Motor neuron (in vitro differentiated cells): ENCODE results near the gene TMEM63C. TPM values are rescaled to one million over a fixed set of nuclear protein-coding genes. Genes with fewer than 3 reads are reported as not detected.
"Not testable (repeated sequence)": the region's sequence is repeated elsewhere in the genome, so short reads cannot be mapped to it uniquely, and the experiment has no call there.

Experiments used
- ATAC-seq, 8 experiments: fragments of 200-7000 bp; cut with Tn5 transposase; replicated peaks in 6 of 8; 2 replicates each; pipeline ENCODE4 v1.8.0; 2021; ENCODE audit warnings: mild to moderate bottlenecking in 8 of 8, moderate library complexity in 8 of 8
- H3K27ac ChIP-seq, 2 donors: fragments of 250-450 bp; sonication (Bioruptor Pico); 2 replicates each; pipeline ENCODE4 v1.9.0; 2021; ENCODE audit warnings: antibody characterized with exemption in 2 of 2, mild to moderate bottlenecking in 2 of 2, moderate library complexity in 1 of 2
- H3K4me1 ChIP-seq, 2 donors: fragments of 250-450 bp; sonication (Bioruptor Pico); replicated peaks in 1 of 2; 2 replicates each; pipeline ENCODE4 v1.6.1; 2021; ENCODE audit warnings: antibody characterized with exemption in 2 of 2, mild to moderate bottlenecking in 2 of 2, moderate library complexity in 1 of 2
- H3K4me3 ChIP-seq, 5 donors: fragments of 250-450 bp; sonication (Bioruptor Pico); 2 replicates each; pipeline ENCODE4 v1.9.0; 2021; ENCODE audit warnings: antibody characterized with exemption in 5 of 5, mild to moderate bottlenecking in 5 of 5, moderate library complexity in 4 of 5
- WGBS, 10 experiments: fragments of 450-650 bp; shearing (Covaris generic); methylation state at CpG; one replicate each; pipeline ENCODE4 v1.0.0; 2022; 5-methylcytosine and 5-hydroxymethylcytosine counted together
- in situ Hi-C, 9 experiments: fragments of 400-800 bp; cut with MboI; loops; one replicate each; pipeline ENCODE4 v1.15.0; 2021; ENCODE audit warnings: low sequenced_read_pairs in 9 of 9, low pct_unique_long_range_greater_than_20kb in 2 of 9; ENCODE audit not compliant: unreplicated experiment in 9 of 9
- total RNA-seq, 8 experiments: library from RNA; unstranded; fragments of 300-600 nt; gene quantifications; 2 replicates each; pipeline versions ENCODE4 v1.2.3 to v1.2.4, GENCODE V29; 2022

TMEM63C gene
- total RNA-seq, 8 experiments from 2014 or later, result 0.10 to 18.8 (median 6.9) TPM

DNA sequence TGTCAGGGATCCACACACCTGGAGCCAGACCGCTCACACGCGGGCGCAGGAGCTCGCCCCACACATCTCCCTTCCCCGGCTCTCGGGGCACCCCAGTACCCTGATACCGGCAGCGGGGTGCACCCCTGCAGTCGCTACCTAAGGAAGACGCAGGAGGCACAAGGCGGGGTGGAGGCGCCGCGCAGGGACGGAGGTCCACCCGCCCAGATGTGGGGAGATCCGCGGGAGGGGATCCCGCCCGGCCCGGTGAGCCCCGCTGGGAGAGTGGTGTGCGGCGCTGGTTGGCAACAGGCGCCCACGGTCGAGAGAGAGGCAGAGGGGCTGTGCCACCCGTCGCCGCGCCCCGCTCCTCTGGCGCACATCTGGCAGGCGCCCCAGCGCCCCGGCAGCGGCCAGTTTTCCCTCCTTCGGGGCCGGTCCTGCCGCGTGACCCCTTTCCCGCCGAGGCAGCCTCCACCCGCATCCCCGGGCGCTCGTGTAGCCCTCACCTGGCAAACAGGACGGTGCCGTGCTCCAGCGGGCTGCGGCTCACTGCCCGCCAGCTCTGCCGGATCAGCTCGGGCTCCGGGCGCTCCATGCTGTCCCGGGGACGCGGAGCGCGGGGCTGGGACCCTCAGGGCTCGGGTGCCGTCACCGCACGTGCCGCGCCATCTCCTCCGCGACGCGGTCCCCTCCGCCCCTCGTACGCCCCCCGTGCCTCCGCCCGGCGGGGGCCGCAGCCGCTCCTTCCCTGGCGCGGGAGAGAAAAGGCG lies 88.9 kb downstream of the TMEM63C start:
- WGBS, 10 experiments, result no CpG with 5 or more reads among the region's 84 CpGs
- peak in 6 of 8 experiments; percentile 18 to 46 (median 32) for ATAC-seq
- Histone ChIP-seq H3K4me3 (peak overlapping the region; percentile 16 to 25 (median 20)), H3K4me1 (peaks cover 14 to 16% of the 10 kb centered on the region in 2 donors), H3K27ac (no peak overlapping the region)
- in situ Hi-C loops, result no loop called here

DNA sequence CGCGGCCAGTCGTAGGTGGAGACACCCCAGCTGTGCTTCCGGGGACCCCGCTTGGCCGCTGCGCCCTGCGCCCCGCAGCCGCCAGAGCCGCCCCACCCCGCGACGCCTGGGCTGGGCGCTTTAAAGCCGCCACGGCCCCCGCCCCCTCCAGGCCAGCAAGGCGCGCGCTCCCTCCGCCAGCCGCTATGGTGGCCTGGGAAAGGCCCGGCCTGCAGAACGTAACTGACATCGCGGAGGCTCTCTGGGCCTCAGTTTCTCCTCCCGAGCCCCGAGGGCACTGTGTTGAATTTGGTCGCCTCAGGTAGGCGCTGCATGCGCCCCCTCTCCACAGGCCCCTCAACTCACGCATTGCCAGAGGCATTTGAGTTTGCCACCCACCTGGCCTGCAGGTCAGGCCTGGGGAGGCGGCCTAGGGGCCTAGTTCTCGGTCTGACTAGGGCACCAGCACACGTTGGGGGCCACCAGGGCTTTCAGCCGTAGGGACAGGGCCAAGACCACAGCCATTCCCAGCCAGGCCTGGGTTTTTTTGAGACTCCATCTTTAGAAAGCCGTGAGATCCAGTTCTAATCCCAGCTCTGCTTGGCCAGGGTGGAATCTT lies 89.6 kb downstream of the TMEM63C start, which contains the start of gene NGB:
NGB (minus strand) TSS at position 94 of the 598 bp plus-strand sequence. CDS start 269 bp downstream, outside the sequence.
- H3K4me1 ChIP-seq, result peaks cover 21 to 23% of the 10 kb centered on the region in 2 donors
- H3K27ac ChIP-seq, result no peak within 1 kb of the TSS
- WGBS, 10 experiments, result 0 to 71% (median 50%) methylated on average over 1 to 4 of the region's 38 CpGs; no CpG with 5 or more reads in 5 of the 10 experiments
- peak within 1 kb of the TSS; percentile 16 to 25 (median 20) for H3K4me3 ChIP-seq
- ATAC-seq, result peak in 4 of 8 experiments; percentile 10 to 56 (median 21)
- in situ Hi-C loops, result no loop called here

DNA sequence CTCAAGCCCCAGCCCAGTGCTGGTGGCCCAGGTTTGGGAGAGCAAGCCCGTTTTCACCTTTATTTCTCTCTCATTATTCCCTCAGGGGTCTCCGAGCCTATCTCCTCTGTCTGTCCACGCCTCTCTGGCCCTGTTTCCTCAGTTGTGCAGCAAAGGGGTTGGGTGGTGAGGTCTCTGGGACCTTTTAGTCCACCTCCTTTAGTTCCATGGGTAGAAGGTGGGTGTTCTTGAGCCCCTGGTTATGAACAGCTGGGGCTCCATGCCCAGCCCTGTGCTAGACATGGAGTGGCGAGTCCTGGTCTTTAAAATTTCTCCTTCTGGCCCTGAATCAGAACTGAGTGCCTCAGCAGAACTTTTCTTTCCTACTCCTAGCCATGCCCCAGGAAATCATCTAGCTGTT lies 90.7 kb downstream of the TMEM63C start:
- no peak for ATAC-seq
- 40 to 100% (median 67%) methylated on average over 1 to 3 of the region's 4 CpGs; no CpG with 5 or more reads in 4 of the 10 experiments for WGBS, 10 experiments
- Histone ChIP-seq H3K4me1 (peaks cover 26 to 27% of the 10 kb centered on the region in 2 donors), H3K4me3 (no peak overlapping the region), H3K27ac (no peak overlapping the region)
- in situ Hi-C loops, result no loop called here

DNA sequence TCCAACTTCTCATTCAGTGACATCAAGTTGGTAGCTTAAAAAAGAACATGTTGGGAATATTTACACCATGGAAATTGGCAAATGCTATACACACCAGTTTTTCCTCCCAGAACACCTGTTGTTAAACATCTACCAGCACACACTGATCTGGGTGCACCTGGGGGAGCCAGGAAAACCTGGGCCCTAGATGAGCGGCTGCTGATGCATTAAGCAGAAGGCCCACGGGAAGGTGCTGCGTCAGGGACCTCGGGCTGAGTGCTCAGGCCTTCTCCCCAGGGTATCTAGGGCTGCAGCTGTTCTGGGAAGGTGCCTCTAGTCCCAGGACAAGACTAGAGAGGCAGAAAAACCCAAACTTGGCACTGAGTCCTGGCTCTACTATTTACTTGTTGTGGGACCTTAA lies 92.2 kb downstream of the TMEM63C start:
- no peak for ATAC-seq
- H3K27ac ChIP-seq, result no peak overlapping the region
- no peak overlapping the region for H3K4me3 ChIP-seq
- peaks cover 26 to 27% of the 10 kb centered on the region in 2 donors for H3K4me1 ChIP-seq
- 59 to 100% methylated on average over 1 to 4 of the region's 4 CpGs; no CpG with 5 or more reads in 8 of the 10 experiments for WGBS, 10 experiments
- in situ Hi-C loops, result no loop called here

DNA sequence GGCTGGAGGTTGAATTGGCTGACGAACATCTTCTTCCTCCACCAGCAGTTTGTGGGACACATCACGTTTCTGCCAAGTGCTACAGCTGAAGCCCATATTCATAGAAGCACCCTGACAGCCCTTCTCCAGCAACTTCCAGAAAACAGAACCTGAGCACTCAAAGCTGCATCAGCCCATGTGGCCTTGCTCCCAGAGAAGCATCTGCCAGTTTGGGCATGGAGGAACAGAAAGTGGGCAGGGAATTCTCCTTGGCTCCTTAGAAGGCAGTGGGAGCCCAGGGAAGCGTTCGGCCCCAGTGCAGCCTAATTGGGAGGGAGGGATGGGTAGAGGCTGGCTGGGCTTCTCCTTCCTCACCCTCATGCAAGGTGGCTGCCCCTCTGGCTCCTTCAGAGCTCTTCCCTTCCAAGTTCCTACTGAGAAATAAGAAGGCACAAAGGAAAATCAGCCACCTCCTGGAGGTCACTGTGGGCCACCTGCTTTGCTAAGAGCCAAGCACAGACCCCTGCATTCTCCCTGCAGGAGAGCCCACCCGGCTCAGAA lies 93.5 kb downstream of the TMEM63C start:
- Histone ChIP-seq H3K4me3 (no peak overlapping the region), H3K4me1 (peaks cover 26 to 27% of the 10 kb centered on the region in 2 donors), H3K27ac (peak overlapping the region; percentile 65 to 69)
- WGBS, 10 experiments, result 0 to 100% (median 63%) methylated on average over 1 to 4 of the region's 5 CpGs; no CpG with 5 or more reads in 4 of the 10 experiments
- ATAC-seq, result peak in 1 of 8 experiments; percentile 7
- in situ Hi-C loops, result no loop called here

DNA sequence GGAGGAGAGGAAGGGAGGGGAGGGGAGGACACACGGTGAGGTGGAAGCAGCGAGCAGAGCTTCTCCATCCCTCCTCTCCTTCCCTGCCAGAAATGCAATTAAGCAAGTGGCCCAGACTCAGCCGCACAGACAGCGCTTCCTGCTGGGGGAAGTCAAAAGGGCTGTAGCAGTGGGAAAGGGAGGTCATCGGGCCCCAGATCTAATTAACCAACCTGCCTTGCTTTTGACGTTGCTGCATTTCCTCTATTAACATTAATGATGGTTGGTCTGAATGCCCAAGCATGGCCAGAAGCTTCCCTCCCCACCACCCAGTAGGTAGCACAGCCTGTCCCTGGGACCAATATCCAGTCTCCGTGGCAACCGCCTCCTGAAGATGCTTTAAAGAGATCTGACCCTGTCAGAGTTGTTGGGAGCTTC lies 94.0 kb downstream of the TMEM63C start:
- H3K27ac ChIP-seq, result peak overlapping the region; percentile 65 to 69
- H3K4me3 ChIP-seq, result no peak overlapping the region
- 21 to 85% methylated on average over 2 to 4 of the region's 8 CpGs; no CpG with 5 or more reads in 8 of the 10 experiments for WGBS, 10 experiments

DNA sequence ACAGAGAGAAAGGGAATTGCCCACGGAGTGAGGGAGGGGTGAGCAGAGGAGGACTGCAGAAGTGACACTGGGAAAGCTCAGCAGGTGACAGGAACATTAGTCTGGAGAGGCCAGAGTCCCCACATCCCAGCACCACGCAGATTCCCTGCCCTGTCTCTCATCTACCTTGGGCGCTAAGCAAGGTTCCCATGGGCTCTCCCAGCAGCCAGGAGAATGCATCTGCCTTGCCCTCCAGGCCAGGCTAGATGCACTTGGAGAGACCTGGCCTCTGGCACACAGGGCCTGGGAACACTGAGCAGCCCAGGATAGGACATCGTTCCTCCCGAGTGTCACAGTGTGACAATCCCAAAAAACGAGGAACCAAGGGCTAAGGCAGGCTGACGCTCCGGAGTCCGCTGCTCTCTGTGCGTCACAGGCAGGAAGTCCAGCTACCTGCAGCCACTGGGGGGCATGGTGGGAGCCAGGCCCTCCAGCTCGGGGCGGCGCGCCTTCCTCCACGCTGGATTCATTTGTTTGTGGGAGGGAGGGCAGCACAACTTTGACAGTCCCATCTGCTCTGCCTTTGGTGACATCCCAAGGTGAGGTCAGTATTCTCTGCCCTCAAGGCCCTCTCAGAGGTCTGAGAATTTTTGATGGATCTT lies 94.8 kb downstream of the TMEM63C start:
- Histone ChIP-seq H3K4me3 (no peak overlapping the region), H3K27ac (peak overlapping the region; percentile 50 to 65), H3K4me1 (peaks cover 18 to 27% of the 10 kb centered on the region in 2 donors)
- peak in 3 of 8 experiments; percentile 5 to 11 (median 7) for ATAC-seq
- 20 to 100% (median 80%) methylated on average over 1 to 4 of the region's 15 CpGs; no CpG with 5 or more reads in 2 of the 10 experiments for WGBS, 10 experiments
- in situ Hi-C loops, result no loop called here

More for the DNA sequence above, 94.0 kb downstream of the TMEM63C start:
- in situ Hi-C loops, result no loop called here
- peak in 6 of 8 experiments; percentile 23 to 89 (median 82) for ATAC-seq
- H3K4me1 ChIP-seq, result peaks cover 25 to 27% of the 10 kb centered on the region in 2 donors

DNA sequence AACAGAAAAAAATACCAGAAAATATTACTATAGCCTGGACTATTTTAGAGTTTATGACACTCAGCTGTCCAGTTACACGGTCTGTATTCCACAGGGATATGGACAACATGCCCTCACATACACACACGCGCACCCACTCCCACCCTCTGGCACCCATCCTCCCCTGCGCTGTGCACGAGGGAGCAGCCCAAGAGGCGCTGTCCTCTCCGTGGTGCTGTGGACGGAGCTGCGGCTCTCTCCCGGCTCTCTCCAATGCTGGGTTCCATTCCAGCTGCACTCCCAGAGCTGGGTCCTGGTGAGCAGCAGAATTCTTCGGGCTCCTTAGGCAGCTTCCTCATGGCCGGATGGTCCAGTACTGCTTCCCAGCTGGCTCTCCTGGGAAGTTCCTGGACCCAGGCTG lies 95.4 kb downstream of the TMEM63C start:
- Histone ChIP-seq H3K27ac (no peak overlapping the region), H3K4me1 (peaks cover 23 to 30% of the 10 kb centered on the region in 2 donors), H3K4me3 (no peak overlapping the region)
- no peak for ATAC-seq
- 20 to 100% (median 93%) methylated on average over 1 to 11 of the region's 12 CpGs; no CpG with 5 or more reads in 4 of the 10 experiments for WGBS, 10 experiments
- in situ Hi-C loops, result no loop called here

DNA sequence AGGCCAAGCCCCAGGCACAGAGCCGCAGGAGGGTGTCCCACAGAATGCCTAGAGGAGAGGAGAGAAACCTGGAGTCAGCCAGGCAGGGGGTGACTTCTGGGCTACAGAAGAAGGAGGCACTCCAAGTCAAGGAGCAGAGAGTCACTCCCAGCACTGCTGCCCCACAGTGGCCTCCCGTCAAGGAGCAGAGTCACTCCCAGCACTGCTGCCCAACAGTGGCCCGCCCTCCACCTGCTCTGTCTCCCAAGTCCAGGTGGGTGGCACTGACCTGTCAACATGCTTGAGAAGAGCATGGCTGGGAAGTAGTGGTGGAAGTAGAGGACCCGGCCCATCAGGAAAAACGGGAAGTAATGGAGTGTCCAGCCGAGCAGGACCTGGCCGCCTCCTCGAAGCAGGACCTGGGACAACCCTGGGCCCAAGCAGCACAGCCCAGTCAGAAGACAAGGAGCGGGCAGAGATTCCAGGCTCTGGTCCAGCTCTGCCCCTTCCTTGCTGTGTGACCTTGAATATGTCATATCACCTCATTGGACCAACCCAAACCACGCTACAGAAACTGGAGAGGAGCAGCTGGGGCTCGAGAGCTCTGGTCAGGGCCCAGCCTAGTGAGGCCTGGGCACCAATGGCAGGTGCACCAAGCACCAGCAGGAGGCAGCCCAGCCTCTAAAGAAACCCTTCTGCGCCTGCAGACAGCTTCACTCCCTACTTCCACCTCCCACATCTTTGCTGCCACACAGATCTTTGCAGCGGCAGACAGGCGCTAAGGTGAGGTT lies 97.0 kb downstream of the TMEM63C start:
- in situ Hi-C loops, result no loop called here
- WGBS, 10 experiments, result 80 to 100% (median 96%) methylated on average over 1 to 10 of the region's 14 CpGs; no CpG with 5 or more reads in 4 of the 10 experiments
- ATAC-seq, result no peak

DNA sequence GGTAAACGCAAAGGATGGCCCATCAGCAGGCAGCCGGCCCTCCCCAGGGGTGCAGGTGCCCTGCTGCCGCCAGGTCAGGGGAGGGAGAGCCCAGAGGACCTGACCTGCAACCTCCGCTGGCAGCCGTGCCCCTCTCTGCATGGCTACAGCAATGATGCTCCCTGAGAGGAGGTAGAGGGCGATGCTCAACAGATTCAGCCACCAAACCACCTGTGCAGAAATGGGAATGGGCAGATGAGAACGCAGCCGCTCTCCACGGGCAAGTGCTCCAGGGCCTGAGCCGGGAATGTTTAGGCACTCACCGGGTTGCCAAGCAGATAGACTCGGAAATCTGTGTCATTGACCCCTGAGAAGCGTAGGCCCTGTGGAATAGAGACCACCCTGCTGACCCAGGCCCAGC lies 98.1 kb downstream of the TMEM63C start:
- no peak overlapping the region for H3K27ac ChIP-seq
- in situ Hi-C loops, result no loop called here
- ATAC-seq, result no peak
- H3K4me3 ChIP-seq, result no peak overlapping the region
- WGBS, 10 experiments, result 60 to 100% (median 90%) methylated on average over 1 to 4 of the region's 13 CpGs; no CpG with 5 or more reads in 3 of the 10 experiments
- H3K4me1 ChIP-seq, result peaks cover 26 to 29% of the 10 kb centered on the region in 2 donors

More for the DNA sequence above, 97.0 kb downstream of the TMEM63C start:
- no peak overlapping the region for H3K27ac ChIP-seq
- no peak overlapping the region for H3K4me3 ChIP-seq
- peaks cover 29 to 32% of the 10 kb centered on the region in 2 donors for H3K4me1 ChIP-seq

DNA sequence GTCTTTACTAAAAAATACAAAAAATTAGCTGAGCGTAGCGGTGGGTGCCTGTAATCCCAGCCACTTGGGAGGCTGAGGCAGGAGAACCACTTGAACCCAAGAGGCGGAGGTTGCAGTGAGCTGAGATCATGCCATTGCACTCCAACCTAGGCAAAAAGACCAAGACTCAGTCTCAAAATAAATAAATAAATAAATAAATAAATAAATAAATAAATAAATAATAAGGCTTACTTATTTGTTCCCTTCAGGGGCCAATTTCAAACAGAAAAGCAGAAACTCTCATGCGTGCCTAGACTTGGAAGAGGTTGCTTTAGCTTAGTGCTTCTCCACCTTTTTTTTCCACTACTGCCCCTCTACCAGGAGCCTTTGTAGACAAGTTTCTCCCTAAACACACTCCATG lies 99.3 kb downstream of the TMEM63C start:
- in situ Hi-C loops, ATAC-seq, H3K4me3 ChIP-seq, H3K27ac ChIP-seq: not testable (repeated sequence)
- 94 to 100% (median 100%) methylated on average over 1 to 4 of the region's 4 CpGs; no CpG with 5 or more reads in 2 of the 10 experiments for WGBS, 10 experiments
- peaks cover 14 to 17% of the 10 kb centered on the region in 2 donors for H3K4me1 ChIP-seq

DNA sequence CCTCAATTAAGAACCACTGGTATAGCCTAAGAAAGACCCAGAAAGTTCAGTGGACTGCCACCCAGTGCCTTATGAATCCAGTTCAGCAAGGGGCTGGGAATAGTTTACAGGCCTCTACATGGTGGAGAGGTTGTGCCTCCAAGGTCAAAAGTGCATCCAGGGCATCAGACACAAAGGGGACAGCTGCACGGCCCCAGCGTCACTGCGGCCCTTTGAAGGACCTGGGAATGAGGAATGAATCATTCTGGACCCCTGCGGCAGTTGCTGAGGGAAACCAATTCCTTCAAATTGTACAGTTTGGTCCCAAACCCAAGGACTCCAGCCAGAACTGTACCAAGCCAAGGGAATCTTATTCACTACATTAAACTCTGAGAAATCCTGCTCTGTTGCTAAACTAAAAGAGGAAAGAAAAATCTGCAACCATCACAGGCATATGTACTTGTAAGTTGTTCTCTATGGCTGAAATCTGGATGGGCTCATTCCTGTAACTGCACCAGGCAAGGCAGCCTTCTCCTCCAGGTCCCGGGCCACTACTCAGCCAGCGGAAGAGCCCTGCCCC lies 100.3 kb downstream of the TMEM63C start:
- in situ Hi-C loops, result no loop called here
- Histone ChIP-seq H3K4me3 (no peak overlapping the region), H3K27ac (no peak overlapping the region), H3K4me1 (peaks cover 5 to 11% of the 10 kb centered on the region in 2 donors)
- peak in 1 of 8 experiments; percentile 25 for ATAC-seq
- 29 to 100% (median 52%) methylated on average over 1 to 3 of the region's 6 CpGs; no CpG with 5 or more reads in 6 of the 10 experiments for WGBS, 10 experiments
